ENCODE measurements around the gene GPR87. TPM values are rescaled to one million over a fixed set of nuclear protein-coding genes. Genes with fewer than 3 reads are reported as not detected.

GPR87 gene
- total and polyA plus RNA-seq, 9 of the 15 experiments (the other 6 are each of a cell fraction or from before 2014, with no cell fraction given): not detected

- H3K4me3 ChIP-seq: no peak overlapping the region
- H3K4me1 ChIP-seq (replicated peaks in 1 of 2; ENCODE audit: control insufficient read depth in 2 of 2, insufficient read depth in 2 of 2, low read length in 2 of 2): no peaks in the 10 kb centered on the region
- ATAC-seq: no peak
- ChIA-PET POLR2A (no interaction called here), CTCF (ENCODE audit: low intra/inter-chr PET ratio) (no interaction called here)
- H3K9me3 ChIP-seq (replicated peaks; ENCODE audit: control insufficient read depth, insufficient read depth, low read depth, low read length): no peaks in the 10 kb centered on the region
- intact Hi-C loops (cut with micrococcal nuclease): no loop called here
- no TSS peak for BruUV-seq (replicated peaks)
- H2AFZ ChIP-seq (ENCODE audit: low read depth, low read length): no peak overlapping the region
- H3K36me3 ChIP-seq (ENCODE audit: control insufficient read depth, insufficient read depth, low read length): no peaks in the 10 kb centered on the region
- TF ChIP-seq DNMT1 (IDR thresholded peaks at IDR 0.05): no peak
- no peak for TF ChIP-seq SPI1 (IDR thresholded peaks at IDR 0.05; ENCODE audit: borderline replicate concordance, low read depth, low read length)
- TF ChIP-seq TCF7 (IDR thresholded peaks at IDR 0.05; ENCODE audit: borderline replicate concordance): no peak
- TF ChIP-seq JUND (IDR thresholded peaks at IDR 0.05; ENCODE audit: borderline replicate concordance, low read depth, low read length): no peak
- no peak for TF ChIP-seq JUND (tag; IDR thresholded peaks at IDR 0.05; ENCODE audit: borderline replicate concordance, low read depth, low read length)
- no peak for DNase-seq (ENCODE audit: extremely low read depth in 1 of 4, low spot score in 3 of 4)
- in situ Hi-C loops (cut with MboI): no loop called here
- no peak overlapping the region for H3K4me2 ChIP-seq (ENCODE audit: insufficient read depth, low read length)
- H3K9ac ChIP-seq (ENCODE audit: insufficient read depth in 1 of 2, low read depth in 2 of 2, low read length in 2 of 2): no peak overlapping the region
- no peaks in the 10 kb centered on the region for H4K20me1 ChIP-seq (replicated peaks; ENCODE audit: control insufficient read depth, insufficient read depth, low read length)
- no peaks in the 10 kb centered on the region for H3K79me2 ChIP-seq (ENCODE audit: control insufficient read depth, insufficient read depth, low read length)
- H3K27ac ChIP-seq (ENCODE audit: extremely low read depth, low read depth, low read length): no peak overlapping the region
- H3K27me3 ChIP-seq (ENCODE audit: control insufficient read depth in 2 of 2, insufficient read depth in 2 of 2, low read length in 2 of 2): peaks cover 0 to 9% of the 10 kb centered on the region in 2 experiments; a peak in 2 of 5 replicates
- 3% methylated on average over 4 of the region's 4 CpGs for WGBS (ENCODE audit: insufficient coverage, low coverage, missing lambda C conversion rate)
- FAIRE-seq: no peak
- peaks cover 3% of the 10 kb centered on the region for H3K9me1 ChIP-seq (ENCODE audit: control insufficient read depth, insufficient read depth, low read length)
Measured at GRCh38 chr3:151305775-151306151, 10.9 kb downstream of the GPR87 start.

GRCh38 chr3:151305060-151305774 lies 11.4 kb downstream of the GPR87 start:
- in situ Hi-C loops (cut with MboI) (no loop called here), intact Hi-C loops (cut with micrococcal nuclease) (no loop called here)
- peak in 1 of 2 experiments; percentile 69; a peak in 1 of 4 replicates for TF ChIP-seq TEAD1 (CRISPR knock-in tag; IDR thresholded peaks at IDR 0.05)
- TF ChIP-seq PRPF4 (IDR thresholded peaks at IDR 0.05; ENCODE audit: insufficient read depth, low read depth, low read length, poor library complexity, severe bottlenecking): no peak
- TF ChIP-seq CEBPG (CRISPR knock-in tag; IDR thresholded peaks at IDR 0.05): no peak
- peak in 1 of 2 experiments; percentile 32; a peak in 1 of 4 replicates for TF ChIP-seq CEBPG (tag; conservative IDR thresholded peaks at IDR 0.05 in 1 of 2, IDR thresholded peaks at IDR 0.05 in 1 of 2)
- TF ChIP-seq TEAD4 (IDR thresholded peaks at IDR 0.05; ENCODE audit: low read length): peak; percentile 42; the same call in 1 of the 2 replicates
- TF ChIP-seq TEAD4 (CRISPR knock-in tag; IDR thresholded peaks at IDR 0.05; ENCODE audit: borderline replicate concordance): no peak
- peak; percentile 29; the same call in 1 of the 2 replicates for TF ChIP-seq CTBP1 (IDR thresholded peaks at IDR 0.05; ENCODE audit: borderline replicate concordance)
- TF ChIP-seq, protein P1, sequence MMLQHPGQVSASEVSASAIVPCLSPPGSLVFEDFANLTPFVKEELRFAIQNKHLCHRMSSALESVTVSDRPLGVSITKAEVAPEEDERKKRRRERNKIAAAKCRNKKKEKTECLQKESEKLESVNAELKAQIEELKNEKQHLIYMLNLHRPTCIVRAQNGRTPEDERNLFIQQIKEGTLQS (IDR thresholded peaks at IDR 0.05): peak; percentile 9; the same call in 1 of the 2 replicates
- TF ChIP-seq, protein P1 (CRISPR knock-in tag; conservative IDR thresholded peaks at IDR 0.05): no peak
- TF ChIP-seq MTA3 (IDR thresholded peaks at IDR 0.05; ENCODE audit: borderline replicate concordance): no peak
- TF ChIP-seq RAD21 (CRISPR knock-in tag; conservative IDR thresholded peaks at IDR 0.05 in 1 of 2, IDR thresholded peaks at IDR 0.05 in 1 of 2): 0 out of 4 replicates have a peak, but pooled peaks of 1 of the 2 experiments have one; percentile 13
- no peaks in the 10 kb centered on the region for H3K79me2 ChIP-seq (ENCODE audit: control insufficient read depth, insufficient read depth, low read length)
- H2AFZ ChIP-seq (ENCODE audit: low read depth, low read length): no peak overlapping the region
- CTCF ChIA-PET (ENCODE audit: low intra/inter-chr PET ratio): no interaction called here
- WGBS (ENCODE audit: insufficient coverage, low coverage, missing lambda C conversion rate): 1% methylated on average over 7 of the region's 7 CpGs
- H4K20me1 ChIP-seq (replicated peaks; ENCODE audit: control insufficient read depth, insufficient read depth, low read length): no peaks in the 10 kb centered on the region; the same call in 1 of the 2 replicates
- POLR2A ChIA-PET: no interaction called here
- BruUV-seq (replicated peaks): no TSS peak
- no peak overlapping the region for H3K9ac ChIP-seq (ENCODE audit: insufficient read depth in 1 of 2, low read depth in 2 of 2, low read length in 2 of 2)
- no peak overlapping the region for H3K4me3 ChIP-seq
- FAIRE-seq (peak; percentile 49), DNase-seq (ENCODE audit: extremely low read depth in 1 of 4, low spot score in 3 of 4) (no peak), ATAC-seq (no peak)
- peaks cover 3% of the 10 kb centered on the region for H3K9me1 ChIP-seq (ENCODE audit: control insufficient read depth, insufficient read depth, low read length)
- no peaks in the 10 kb centered on the region for H3K36me3 ChIP-seq (ENCODE audit: control insufficient read depth, insufficient read depth, low read length)
- H3K9me3 ChIP-seq (replicated peaks; ENCODE audit: control insufficient read depth, insufficient read depth, low read depth, low read length): no peaks in the 10 kb centered on the region
- H3K4me2 ChIP-seq (ENCODE audit: insufficient read depth, low read length): no peak overlapping the region
- no peak overlapping the region for H3K27ac ChIP-seq (ENCODE audit: extremely low read depth, low read depth, low read length)
- H3K27me3 ChIP-seq (ENCODE audit: control insufficient read depth in 2 of 2, insufficient read depth in 2 of 2, low read length in 2 of 2): peaks cover 0 to 9% of the 10 kb centered on the region in 2 experiments; a peak in 2 of 5 replicates
- no peaks in the 10 kb centered on the region for H3K4me1 ChIP-seq (replicated peaks in 1 of 2; ENCODE audit: control insufficient read depth in 2 of 2, insufficient read depth in 2 of 2, low read length in 2 of 2)

All from K562 (cell line).